Epithelial cell of proximal tubule (primary cell): Measurements from ENCODE around the gene RALGAPA2. TPM values are rescaled to one million over a fixed set of nuclear protein-coding genes. Genes with fewer than 3 reads are reported as not detected.

ENCODE experiments used
- DNase-seq: peaks from one replicate; pipeline ENCODE4 v3.0.0-alpha.2; 2011; ENCODE audit warnings: low read depth
- H3K4me3 ChIP-seq: 2 replicates; pipeline ENCODE4 v1.5.1; 2011; ENCODE audit warnings: low read depth, mild to moderate bottlenecking, low read length
- CTCF ChIP-seq: conservative IDR thresholded peaks from 2 replicates; pipeline ENCODE4 v1.5.1; 2012; ENCODE audit warnings: low read depth, mild to moderate bottlenecking, low read length
- total RNA-seq: library from RNA; depleted of rRNA; stranded (reverse); fragments of >200 nt; gene quantifications from 2 replicates; pipeline ENCODE4 v1.2.3, GENCODE V29; 2015

The RALGAPA2 gene
- total RNA-seq, 1 donor from 2014 or later = 13.8 TPM

DNA sequence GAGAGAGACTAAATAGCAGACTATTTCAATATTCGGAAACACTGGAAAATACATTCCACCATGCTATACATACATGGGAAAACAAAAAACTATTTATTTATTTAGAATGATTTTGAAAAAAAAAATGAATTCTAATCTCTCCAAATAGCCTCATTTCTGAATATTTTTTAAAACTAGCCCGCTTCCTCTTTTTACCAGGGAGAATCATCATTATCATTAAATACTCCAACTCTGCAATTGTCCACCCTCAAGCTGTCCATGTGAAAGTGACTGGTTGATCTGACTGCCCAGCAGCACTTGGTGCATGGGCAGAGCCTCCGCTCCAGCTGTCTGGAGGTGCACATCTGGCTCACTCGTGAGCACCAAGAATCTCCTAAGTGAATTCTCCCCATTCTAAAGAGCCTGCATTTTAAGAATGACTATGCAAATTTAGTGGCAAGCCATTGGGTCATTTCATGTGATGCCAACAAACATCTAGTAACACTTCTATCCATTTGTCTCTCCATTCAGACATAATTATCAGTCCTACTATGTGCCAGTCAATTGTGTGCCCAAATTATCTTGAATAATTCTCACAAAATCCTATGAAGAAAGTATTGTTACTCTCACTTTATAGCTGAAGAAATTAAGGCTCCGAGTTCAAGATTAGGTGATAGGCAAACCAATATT lies 279.7 kb downstream of the RALGAPA2 start:
- no peak overlapping the region for H3K4me3 ChIP-seq
- DNase-seq = no peak
- no peak for TF ChIP-seq CTCF

DNA sequence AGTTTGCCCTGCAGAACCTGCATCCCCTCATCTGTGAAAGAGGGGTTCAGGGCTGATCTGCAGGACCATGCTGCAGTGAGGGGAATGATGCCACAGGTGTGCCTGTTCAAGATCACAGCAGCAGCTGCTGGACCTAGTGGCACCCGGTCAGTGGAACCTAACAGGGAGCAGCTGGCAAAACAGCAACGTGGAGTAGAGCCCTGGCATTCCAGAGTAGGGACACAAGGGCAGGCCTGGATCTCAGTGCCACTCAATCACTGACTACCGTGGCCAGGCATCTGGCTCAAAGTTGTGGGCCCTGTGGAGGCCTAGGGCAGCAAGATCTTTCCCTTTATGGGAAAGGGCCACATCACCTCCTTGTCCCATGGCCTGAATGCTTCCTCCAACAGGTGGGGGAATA lies 282.4 kb downstream of the RALGAPA2 start:
- no peak overlapping the region for H3K4me3 ChIP-seq
- no peak for DNase-seq
- TF ChIP-seq CTCF = no peak

- DNase-seq = no peak
- no peak for TF ChIP-seq CTCF
- H3K4me3 ChIP-seq = no peak overlapping the region
Observed at GRCh38 chr20:20428067-20428466, 284.4 kb downstream of the RALGAPA2 start.

- DNase-seq = no peak
- no peak overlapping the region for H3K4me3 ChIP-seq
- TF ChIP-seq CTCF = no peak
Observed at GRCh38 chr20:20427227-20427864, 285.1 kb downstream of the RALGAPA2 start.

- no peak for DNase-seq
- TF ChIP-seq CTCF = no peak
- no peak overlapping the region for H3K4me3 ChIP-seq
Observed at GRCh38 chr20:20426655-20426907, 285.9 kb downstream of the RALGAPA2 start.

- no peak overlapping the region for H3K4me3 ChIP-seq
- no peak for TF ChIP-seq CTCF
- no peak for DNase-seq
Observed at GRCh38 chr20:20425823-20426654, 286.4 kb downstream of the RALGAPA2 start.
